Airway epithelial cell (primary cell): ENCODE results near the gene UGT1A6. TPM values are rescaled to one million over a fixed set of nuclear protein-coding genes. Genes with fewer than 3 reads are reported as not detected.

Experiments used
- total RNA-seq: library from RNA; depleted of rRNA; stranded (reverse); fragments of >200 nt; gene quantifications from 2 replicates; pipeline ENCODE4 v1.2.3, GENCODE V29; 2015

Gene UGT1A6
- total RNA-seq: 35.8 and 38.9 TPM in 2 replicates

DNA sequence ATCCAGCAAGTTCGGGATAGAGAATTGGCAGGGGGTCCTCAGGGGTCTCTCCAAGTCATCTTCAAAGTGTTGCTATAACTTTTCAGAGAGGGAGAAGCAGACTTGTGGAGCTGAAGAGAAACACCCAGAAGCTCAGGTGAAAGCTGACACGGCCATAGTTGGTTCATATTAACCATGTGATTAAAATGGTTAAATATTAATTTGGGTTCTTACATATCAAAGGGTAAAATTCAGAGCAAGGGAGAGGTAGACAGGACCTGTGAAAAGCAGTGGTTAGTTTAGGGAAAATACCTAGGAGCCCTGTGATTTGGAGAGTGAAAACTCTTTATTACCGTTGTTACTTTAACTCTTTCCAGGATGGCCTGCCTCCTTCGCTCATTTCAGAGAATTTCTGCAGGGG is at the start of gene UGT1A6:
Gene UGT1A6 (plus strand): TSS at position 243 of the 400 bp plus-strand sequence. CDS start 115 bp downstream, at position 358.

DNA sequence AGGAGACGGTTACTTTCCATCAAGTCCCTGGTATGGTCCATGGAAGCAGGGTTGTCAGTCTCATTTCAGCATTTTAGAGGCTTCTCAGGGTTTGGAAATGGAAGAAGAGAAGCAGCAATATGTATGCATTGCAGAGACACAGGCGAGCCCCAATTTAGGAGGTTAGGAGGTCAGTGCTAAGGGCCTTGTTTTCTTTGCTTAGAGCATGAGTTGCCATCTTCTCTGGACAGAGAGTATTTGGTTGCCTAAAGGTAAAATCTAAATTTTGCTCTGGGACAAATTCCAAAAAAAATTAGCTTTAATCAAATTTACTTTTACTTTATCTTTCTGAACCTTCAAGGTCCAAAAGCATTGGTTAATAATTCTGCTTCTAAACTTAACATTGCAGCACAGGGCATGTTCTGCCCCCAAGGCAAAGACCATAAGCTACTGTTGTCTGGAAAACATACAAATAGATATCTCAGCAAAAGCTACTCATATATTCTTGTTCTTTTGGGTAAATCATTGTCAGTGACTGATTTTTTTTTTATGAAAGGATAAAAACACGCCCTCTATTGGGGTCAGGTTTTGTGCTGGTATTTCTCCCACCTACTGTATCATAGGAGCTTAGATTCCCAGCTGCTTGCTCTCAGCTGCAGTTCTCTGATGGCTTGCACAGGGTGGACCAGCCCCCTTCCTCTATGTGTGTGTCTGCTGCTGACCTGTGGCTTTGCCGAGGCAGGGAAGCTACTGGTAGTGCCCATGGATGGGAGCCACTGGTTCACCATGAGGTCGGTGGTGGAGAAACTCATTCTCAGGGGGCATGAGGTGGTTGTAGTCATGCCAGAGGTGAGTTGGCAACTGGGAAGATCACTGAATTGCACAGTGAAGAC is 21.2 kb upstream of the UGT1A6 start, which contains the start of gene UGT1A9:
Gene UGT1A9 (plus strand): TSS at position 609 of the 872 bp plus-strand sequence. CDS start 37 bp downstream, at position 646.

DNA sequence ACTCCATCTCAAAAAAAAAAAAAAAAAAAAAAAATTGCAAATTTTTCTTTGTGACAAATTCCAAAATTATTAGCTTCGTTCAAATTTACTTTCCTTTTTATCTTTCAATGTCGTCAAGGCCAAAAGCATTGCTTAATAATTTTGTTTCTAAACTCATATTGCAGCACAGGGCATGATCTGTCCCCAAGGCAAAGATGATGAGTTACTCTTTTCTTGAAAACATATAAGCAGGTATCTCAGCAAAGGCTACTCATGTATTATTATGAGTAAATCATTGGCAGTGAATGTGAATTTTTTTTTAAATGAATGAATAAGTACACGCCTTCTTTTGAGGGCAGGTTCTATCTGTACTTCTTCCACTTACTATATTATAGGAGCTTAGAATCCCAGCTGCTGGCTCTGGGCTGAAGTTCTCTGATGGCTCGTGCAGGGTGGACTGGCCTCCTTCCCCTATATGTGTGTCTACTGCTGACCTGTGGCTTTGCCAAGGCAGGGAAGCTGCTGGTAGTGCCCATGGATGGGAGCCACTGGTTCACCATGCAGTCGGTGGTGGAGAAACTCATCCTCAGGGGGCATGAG is 11.1 kb upstream of the UGT1A6 start, which contains the start of gene UGT1A7:
Gene UGT1A7 (plus strand): TSS at position 381 of the 579 bp plus-strand sequence. CDS start 37 bp downstream, at position 418.

DNA sequence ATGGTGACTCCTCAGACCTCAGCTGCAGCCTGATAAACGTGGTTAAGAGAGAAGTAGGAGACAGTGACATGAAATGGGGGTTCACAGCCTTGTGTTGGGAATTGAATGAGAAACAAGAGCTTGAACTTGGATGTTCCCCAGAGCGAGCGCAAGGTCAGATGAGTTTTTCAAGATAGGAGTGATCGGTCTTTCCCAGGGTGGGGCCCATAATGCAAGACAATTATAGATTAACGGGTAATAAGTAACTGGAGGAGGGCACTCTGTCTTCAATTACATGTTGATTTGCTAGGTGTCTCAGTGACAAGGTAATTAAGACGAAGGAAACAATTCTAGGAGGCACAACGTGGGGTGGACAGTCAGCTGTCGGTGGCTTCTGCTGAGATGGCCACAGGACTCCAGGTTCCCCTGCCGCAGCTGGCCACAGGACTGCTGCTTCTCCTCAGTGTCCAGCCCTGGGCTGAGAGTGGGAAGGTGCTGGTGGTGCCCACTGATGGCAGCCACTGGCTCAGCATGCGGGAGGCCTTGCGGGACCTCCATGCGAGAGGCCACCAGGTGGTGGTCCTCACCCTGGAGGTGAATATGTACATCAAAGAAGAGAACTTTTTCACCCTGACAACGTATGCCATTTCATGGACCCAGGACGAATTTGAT is 20.0 kb downstream of the UGT1A6 start, which contains the start of gene UGT1A5:
Gene UGT1A5 (plus strand): TSS at position 297 of the 651 bp plus-strand sequence. CDS start 85 bp downstream, at position 382.

DNA sequence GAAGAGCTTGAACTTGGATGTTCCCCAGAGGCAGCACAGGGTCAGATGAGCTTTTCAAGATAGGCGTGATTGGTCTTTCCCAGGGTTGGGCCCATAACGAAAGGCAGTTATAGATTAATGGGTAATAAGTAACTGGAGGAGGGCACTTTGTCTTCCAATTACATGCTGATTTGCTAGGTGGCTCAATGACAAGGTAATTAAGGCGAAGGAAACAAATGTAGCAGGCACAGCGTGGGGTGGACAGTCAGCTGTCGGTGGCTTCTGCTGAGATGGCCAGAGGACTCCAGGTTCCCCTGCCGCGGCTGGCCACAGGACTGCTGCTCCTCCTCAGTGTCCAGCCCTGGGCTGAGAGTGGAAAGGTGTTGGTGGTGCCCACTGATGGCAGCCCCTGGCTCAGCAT is 25.9 kb downstream of the UGT1A6 start, which contains the start of gene UGT1A4:
Gene UGT1A4 (plus strand): TSS at position 185 of the 400 bp plus-strand sequence. CDS start 85 bp downstream, at position 270.

DNA sequence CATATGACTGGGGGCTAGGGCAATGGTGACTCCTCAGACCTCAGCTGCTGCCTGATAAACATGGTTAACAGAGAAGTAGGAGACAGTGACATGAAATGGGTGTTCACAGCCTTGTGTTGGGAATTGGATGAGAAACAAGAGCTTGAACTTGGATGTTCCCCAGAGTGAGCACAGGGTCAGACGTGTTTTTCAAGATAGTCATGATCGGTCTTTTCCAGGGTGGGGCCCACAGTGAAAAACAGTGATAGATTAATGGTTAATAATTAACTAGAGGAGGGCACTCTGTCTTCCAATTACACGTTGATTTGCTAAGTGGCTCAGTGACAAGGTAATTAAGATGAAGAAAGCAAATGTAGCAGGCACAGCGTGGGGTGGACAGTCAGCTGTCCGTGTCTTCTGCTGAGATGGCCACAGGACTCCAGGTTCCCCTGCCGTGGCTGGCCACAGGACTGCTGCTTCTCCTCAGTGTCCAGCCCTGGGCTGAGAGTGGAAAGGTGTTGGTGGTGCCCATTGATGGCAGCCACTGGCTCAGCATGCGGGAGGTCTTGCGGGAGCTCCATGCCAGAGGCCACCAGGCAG is 36.1 kb downstream of the UGT1A6 start, which contains the start of gene UGT1A3:
Gene UGT1A3 (plus strand): TSS at position 320 of the 579 bp plus-strand sequence. CDS start 85 bp downstream, at position 405.

DNA sequence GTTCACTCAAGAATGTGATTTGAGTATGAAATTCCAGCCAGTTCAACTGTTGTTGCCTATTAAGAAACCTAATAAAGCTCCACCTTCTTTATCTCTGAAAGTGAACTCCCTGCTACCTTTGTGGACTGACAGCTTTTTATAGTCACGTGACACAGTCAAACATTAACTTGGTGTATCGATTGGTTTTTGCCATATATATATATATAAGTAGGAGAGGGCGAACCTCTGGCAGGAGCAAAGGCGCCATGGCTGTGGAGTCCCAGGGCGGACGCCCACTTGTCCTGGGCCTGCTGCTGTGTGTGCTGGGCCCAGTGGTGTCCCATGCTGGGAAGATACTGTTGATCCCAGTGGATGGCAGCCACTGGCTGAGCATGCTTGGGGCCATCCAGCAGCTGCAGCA is 67.4 kb downstream of the UGT1A6 start, which contains the start of gene UGT1A1:
Gene UGT1A1 (plus strand): TSS at position 228 of the 400 bp plus-strand sequence. CDS start 18 bp downstream, at position 246.

DNA sequence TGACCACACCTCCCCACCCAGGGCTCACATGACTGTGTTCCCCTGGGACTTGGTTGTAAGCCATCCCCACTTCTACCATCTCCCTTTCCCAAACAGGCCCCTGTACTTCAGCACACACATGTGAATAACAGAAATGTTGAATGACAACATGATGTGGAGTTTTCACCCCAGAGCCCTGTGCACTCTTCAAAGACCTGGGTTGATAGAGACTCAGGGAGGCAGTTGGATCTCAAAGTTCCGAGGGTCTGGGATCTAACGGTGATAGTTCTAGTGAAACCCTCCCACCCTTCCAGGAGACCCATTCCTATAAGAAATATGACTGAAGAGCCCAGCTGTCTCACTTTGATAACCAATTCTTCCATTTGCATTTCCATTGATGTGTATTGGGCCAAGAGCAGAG is 85.3 kb downstream of the UGT1A6 start, which contains the start of gene MROH2A:
Gene MROH2A (plus strand): TSS at position 301 of the 400 bp plus-strand sequence. CDS start 1,029 bp downstream, outside the sequence.

Other genes starting within 250 kb of the UGT1A6 start
- 20.6 and 22.6 TPM in 2 replicates for gene USP40, start 126.1 kb upstream of the UGT1A6 start, total RNA-seq
- 0.37 and 0.56 TPM in 2 replicates for gene UGT1A8, start 75.3 kb upstream of the UGT1A6 start, total RNA-seq
- gene UGT1A10, start 56.4 kb upstream of the UGT1A6 start, total RNA-seq: not detected in 2 replicates
- not detected in 2 replicates for gene UGT1A9, start 21.0 kb upstream of the UGT1A6 start, total RNA-seq
- gene UGT1A7, start 11.0 kb upstream of the UGT1A6 start, total RNA-seq: 0.37 and 0.49 TPM in 2 replicates
- 3.2 TPM in 1 of 2 replicates, not detected in the other for gene UGT1A5, start 20.0 kb downstream of the UGT1A6 start, total RNA-seq
- gene UGT1A4, start 25.8 kb downstream of the UGT1A6 start, total RNA-seq: 0.33 TPM in 1 of 2 replicates, not detected in the other
- 0.35 TPM in 1 of 2 replicates, not detected in the other for gene UGT1A3, start 36.2 kb downstream of the UGT1A6 start, total RNA-seq
- gene UGT1A1, start 67.4 kb downstream of the UGT1A6 start, total RNA-seq: 0.28 and 1.2 TPM in 2 replicates
- gene MROH2A, start 85.4 kb downstream of the UGT1A6 start, total RNA-seq: not detected in 2 replicates
- 18.2 and 26.2 TPM in 2 replicates for gene HJURP, start 161.6 kb downstream of the UGT1A6 start, total RNA-seq
- gene TRPM8, start 224.5 kb downstream of the UGT1A6 start, total RNA-seq: not detected in 2 replicates